Astrocyte (in vitro differentiated cells and primary cell): ENCODE measurements around the gene MIF. TPM values are rescaled to one million over a fixed set of nuclear protein-coding genes. Genes with fewer than 3 reads are reported as not detected.

Experiments used
- DNase-seq: peaks from one replicate; pipeline ENCODE4 v3.0.0-alpha.2; 2010; ENCODE audit warnings: low read depth
- FAIRE-seq: peaks from 2 replicates; lab custom pipeline; 2011; peaks lifted over from hg19 to GRCh38; lab: Jason Lieb, UNC
- H2AFZ ChIP-seq: 2 replicates; pipeline ENCODE4 v1.6.0; 2012; ENCODE audit warnings: low read depth, low read length, inconsistent platforms
- H3K27ac ChIP-seq: 2 replicates; pipeline ENCODE4 v1.5.1; 2011; ENCODE audit warnings: low read depth, low read length, inconsistent platforms
- H3K27me3 ChIP-seq: 2 replicates; pipeline ENCODE4 v1.6.0; 2011; ENCODE audit warnings: low read length, inconsistent platforms; ENCODE audit not compliant: insufficient read depth
- H3K36me3 ChIP-seq: 2 replicates; pipeline ENCODE4 v1.5.1; 2011; ENCODE audit warnings: low read length, inconsistent platforms; ENCODE audit not compliant: insufficient read depth
- H3K4me1 ChIP-seq: 2 replicates; pipeline ENCODE4 v1.5.1; 2011; ENCODE audit warnings: low read length, inconsistent platforms; ENCODE audit not compliant: insufficient read depth
- H3K4me2 ChIP-seq: 2 replicates; pipeline ENCODE4 v1.6.0; 2012; ENCODE audit warnings: low read length, inconsistent platforms
- H3K4me3 ChIP-seq: 2 replicates; pipeline ENCODE4 v1.5.1; 2011; ENCODE audit warnings: low read depth, mild to moderate bottlenecking, low read length, inconsistent platforms; ENCODE audit not compliant: insufficient read depth
- H3K79me2 ChIP-seq: 2 replicates; pipeline ENCODE4 v1.6.0; 2012; ENCODE audit warnings: mild to moderate bottlenecking, low read length, inconsistent platforms; ENCODE audit not compliant: insufficient read depth
- H3K9ac ChIP-seq: 2 replicates; pipeline ENCODE4 v1.6.0; 2012; ENCODE audit warnings: mild to moderate bottlenecking, low read length, inconsistent platforms
- H3K9me3 ChIP-seq: 2 replicates; pipeline ENCODE4 v1.5.1; 2012; ENCODE audit warnings: low read depth, mild to moderate bottlenecking, low read length, inconsistent platforms; ENCODE audit not compliant: insufficient read depth
- H4K20me1 ChIP-seq: 2 replicates; pipeline ENCODE4 v1.6.0; 2012; ENCODE audit warnings: low read length, inconsistent platforms; ENCODE audit not compliant: insufficient read depth
- H3K27ac Mint-ChIP-seq: one replicate; pipeline ENCODE4 v1.8.0; 2021; ENCODE audit warnings: mild to moderate bottlenecking, mixed read lengths; ENCODE audit not compliant: unreplicated experiment
- H3K27me3 Mint-ChIP-seq: one replicate; pipeline ENCODE4 v1.8.0; 2021; ENCODE audit warnings: low read depth, mixed read lengths; ENCODE audit not compliant: unreplicated experiment
- H3K36me3 Mint-ChIP-seq: one replicate; pipeline ENCODE4 v1.8.0; 2021; ENCODE audit warnings: low read depth, mixed read lengths; ENCODE audit not compliant: unreplicated experiment
- H3K4me1 Mint-ChIP-seq: one replicate; pipeline ENCODE4 v1.8.0; 2021; ENCODE audit warnings: low read depth, mixed read lengths; ENCODE audit not compliant: unreplicated experiment
- H3K4me3 Mint-ChIP-seq: one replicate; pipeline ENCODE4 v1.8.0; 2021; ENCODE audit warnings: mild to moderate bottlenecking, moderate library complexity, mixed read lengths; ENCODE audit not compliant: unreplicated experiment
- H3K9me3 Mint-ChIP-seq: one replicate; pipeline ENCODE4 v1.8.0; 2021; ENCODE audit warnings: mild to moderate bottlenecking, mixed read lengths; ENCODE audit not compliant: unreplicated experiment
- EZH2 ChIP-seq: IDR thresholded peaks from 2 replicates; pipeline ENCODE4 v1.6.1; 2012; ENCODE audit warnings: mild to moderate bottlenecking, low read length, inconsistent platforms; ENCODE audit not compliant: insufficient read depth
- total RNA-seq: library from RNA; stranded (reverse); gene quantifications from 2 replicates; pipeline ENCODE4 v1.2.1, GENCODE V29; 2021
- TF ChIP-seq, protein P1 (sequence below): IDR thresholded peaks from 2 replicates; pipeline ENCODE4 v1.5.1; 2011; ENCODE audit warnings: low read depth, mild to moderate bottlenecking, inconsistent platforms, low read length, moderate library complexity; ENCODE audit not compliant: insufficient read depth

The MIF gene
- total RNA-seq, 1 donor from 2014 or later: 906 TPM

DNA sequence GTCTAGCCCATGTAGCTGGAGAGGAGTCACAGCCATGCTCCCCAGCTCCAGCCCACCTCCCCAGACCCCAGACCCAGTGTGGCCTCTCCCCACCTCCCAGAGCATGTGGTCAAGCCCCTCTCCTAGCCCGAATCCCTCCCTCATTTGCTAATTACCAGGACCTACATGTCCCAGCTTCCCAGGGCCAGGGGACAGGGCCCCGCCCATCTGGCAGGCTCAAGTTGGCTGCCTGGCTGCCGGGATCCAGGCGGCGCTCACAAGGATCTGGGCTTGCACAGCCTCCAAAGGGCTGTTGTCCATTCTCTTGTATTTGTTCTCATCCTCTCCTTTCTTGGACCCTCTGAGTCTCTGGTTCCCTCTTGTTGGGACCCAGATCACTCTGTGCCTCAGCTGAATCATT, 4.6 kb upstream of the MIF start:
- H3K36me3 ChIP-seq: no peaks in the 10 kb centered on the region
- peaks cover under 1% of the 10 kb centered on the region for H3K79me2 ChIP-seq
- no peak overlapping the region for H3K27ac ChIP-seq
- H3K4me3 Mint-ChIP-seq: no peak overlapping the region
- H2AFZ ChIP-seq: no peak overlapping the region
- TF ChIP-seq, protein P1, sequence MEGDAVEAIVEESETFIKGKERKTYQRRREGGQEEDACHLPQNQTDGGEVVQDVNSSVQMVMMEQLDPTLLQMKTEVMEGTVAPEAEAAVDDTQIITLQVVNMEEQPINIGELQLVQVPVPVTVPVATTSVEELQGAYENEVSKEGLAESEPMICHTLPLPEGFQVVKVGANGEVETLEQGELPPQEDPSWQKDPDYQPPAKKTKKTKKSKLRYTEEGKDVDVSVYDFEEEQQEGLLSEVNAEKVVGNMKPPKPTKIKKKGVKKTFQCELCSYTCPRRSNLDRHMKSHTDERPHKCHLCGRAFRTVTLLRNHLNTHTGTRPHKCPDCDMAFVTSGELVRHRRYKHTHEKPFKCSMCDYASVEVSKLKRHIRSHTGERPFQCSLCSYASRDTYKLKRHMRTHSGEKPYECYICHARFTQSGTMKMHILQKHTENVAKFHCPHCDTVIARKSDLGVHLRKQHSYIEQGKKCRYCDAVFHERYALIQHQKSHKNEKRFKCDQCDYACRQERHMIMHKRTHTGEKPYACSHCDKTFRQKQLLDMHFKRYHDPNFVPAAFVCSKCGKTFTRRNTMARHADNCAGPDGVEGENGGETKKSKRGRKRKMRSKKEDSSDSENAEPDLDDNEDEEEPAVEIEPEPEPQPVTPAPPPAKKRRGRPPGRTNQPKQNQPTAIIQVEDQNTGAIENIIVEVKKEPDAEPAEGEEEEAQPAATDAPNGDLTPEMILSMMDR: no peak
- no peak for TF ChIP-seq EZH2
- H3K27ac Mint-ChIP-seq: no peak overlapping the region
- DNase-seq: no peak
- FAIRE-seq: no peak
- no peaks in the 10 kb centered on the region for H3K27me3 ChIP-seq
- no peaks in the 10 kb centered on the region for H3K9me3 Mint-ChIP-seq
- H3K4me1 ChIP-seq: peaks cover 15% of the 10 kb centered on the region
- no peaks in the 10 kb centered on the region for H4K20me1 ChIP-seq
- H3K4me1 Mint-ChIP-seq: peaks cover 15% of the 10 kb centered on the region
- peaks cover 2% of the 10 kb centered on the region for H3K27me3 Mint-ChIP-seq
- H3K4me3 ChIP-seq: no peak overlapping the region
- no peak overlapping the region for H3K9ac ChIP-seq
- H3K4me2 ChIP-seq: no peak overlapping the region
- H3K36me3 Mint-ChIP-seq: peaks cover 1% of the 10 kb centered on the region
- H3K9me3 ChIP-seq: no peaks in the 10 kb centered on the region

DNA sequence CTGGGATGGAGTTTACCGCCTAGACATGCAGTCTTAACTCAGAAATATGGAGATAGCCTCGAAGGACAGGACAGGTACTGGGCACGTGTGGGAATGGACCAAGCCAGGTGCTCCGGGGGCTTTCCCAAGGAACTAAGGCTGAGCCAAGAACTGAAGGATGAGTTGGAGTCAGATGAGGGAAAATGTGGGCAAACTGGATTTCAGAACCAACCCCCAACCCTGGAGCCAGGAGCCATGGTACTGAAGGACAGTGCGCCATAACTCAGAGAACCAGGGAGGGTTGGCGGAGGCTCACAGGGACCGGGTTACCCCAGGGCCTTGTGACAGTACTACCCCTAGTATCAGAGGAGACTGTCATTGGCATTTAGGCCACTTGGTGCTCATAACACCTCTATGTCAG, 2.5 kb upstream of the MIF start:
- H3K9me3 Mint-ChIP-seq: no peaks in the 10 kb centered on the region
- Histone ChIP-seq H3K79me2 (peaks cover 22% of the 10 kb centered on the region), H3K9ac (no peak overlapping the region), H3K27ac (no peak overlapping the region), H3K4me3 (no peak overlapping the region), H3K27me3 (no peaks in the 10 kb centered on the region), H3K4me2 (no peak overlapping the region), H2AFZ (no peak overlapping the region), H3K9me3 (no peaks in the 10 kb centered on the region), H3K36me3 (peaks cover 3% of the 10 kb centered on the region), H4K20me1 (peaks cover 19% of the 10 kb centered on the region), H3K4me1 (peaks cover 28% of the 10 kb centered on the region)
- peaks cover 9% of the 10 kb centered on the region for H3K36me3 Mint-ChIP-seq
- FAIRE-seq (no peak), DNase-seq (no peak)
- TF ChIP-seq, protein P1: no peak
- TF ChIP-seq EZH2: no peak
- H3K4me3 Mint-ChIP-seq: no peak overlapping the region
- peaks cover 2% of the 10 kb centered on the region for H3K27me3 Mint-ChIP-seq
- peaks cover 20% of the 10 kb centered on the region for H3K4me1 Mint-ChIP-seq
- H3K27ac Mint-ChIP-seq: no peak overlapping the region

DNA sequence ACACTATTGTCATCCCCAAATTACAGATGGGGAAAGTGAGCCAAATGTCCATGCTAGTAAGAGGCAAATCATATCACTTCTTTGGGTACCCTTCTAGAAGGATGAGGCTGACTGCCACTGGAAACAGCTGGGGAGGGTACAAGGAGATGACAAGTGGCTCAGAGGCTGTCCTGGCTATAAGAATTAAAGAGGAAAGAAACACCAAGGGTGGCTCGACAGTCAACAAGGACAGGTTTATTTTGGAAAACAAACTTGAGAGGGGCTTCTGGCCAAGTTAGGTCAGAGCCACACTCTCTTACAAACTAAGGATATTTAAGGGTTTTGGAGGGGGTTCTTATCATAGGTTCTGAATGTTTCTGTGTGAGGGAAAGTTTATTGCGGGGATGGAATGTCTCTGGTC, 2.1 kb upstream of the MIF start:
- H3K36me3 ChIP-seq: peaks cover 7% of the 10 kb centered on the region
- peaks cover 11% of the 10 kb centered on the region for H3K36me3 Mint-ChIP-seq
- H3K27ac Mint-ChIP-seq: peak overlapping the region; percentile 48
- no peak for FAIRE-seq
- no peaks in the 10 kb centered on the region for H3K9me3 Mint-ChIP-seq
- H3K79me2 ChIP-seq: peaks cover 23% of the 10 kb centered on the region
- H3K27ac ChIP-seq: no peak overlapping the region
- H3K9me3 ChIP-seq: no peaks in the 10 kb centered on the region
- no peak overlapping the region for H3K4me3 ChIP-seq
- no peak overlapping the region for H2AFZ ChIP-seq
- no peak overlapping the region for H3K4me3 Mint-ChIP-seq
- H3K4me1 ChIP-seq: peaks cover 28% of the 10 kb centered on the region
- peaks cover 2% of the 10 kb centered on the region for H3K27me3 Mint-ChIP-seq
- no peak for DNase-seq
- no peak overlapping the region for H3K9ac ChIP-seq
- peaks cover 23% of the 10 kb centered on the region for H4K20me1 ChIP-seq
- peaks cover 24% of the 10 kb centered on the region for H3K4me1 Mint-ChIP-seq
- H3K27me3 ChIP-seq: no peaks in the 10 kb centered on the region
- TF ChIP-seq, protein P1: no peak
- no peak for TF ChIP-seq EZH2
- H3K4me2 ChIP-seq: no peak overlapping the region
